HG03135 (cell line): ENCODE results near the gene TRIM69.
A peak's percentile ranks its signal among the peaks of the same experiment; 100 is the strongest.
"Not testable (repeated sequence)": the region's sequence is repeated elsewhere in the genome, so short reads cannot be mapped to it uniquely, and the experiment has no call there.

Experiments used
- ATAC-seq: cut with Tn5 transposase; IDR thresholded peaks from one replicate; pipeline ENCODE4 v1.9.1; 2021; ENCODE audit warnings: mild to moderate bottlenecking, moderate library complexity; ENCODE audit not compliant: unreplicated experiment

The TRIM69 gene

DNA sequence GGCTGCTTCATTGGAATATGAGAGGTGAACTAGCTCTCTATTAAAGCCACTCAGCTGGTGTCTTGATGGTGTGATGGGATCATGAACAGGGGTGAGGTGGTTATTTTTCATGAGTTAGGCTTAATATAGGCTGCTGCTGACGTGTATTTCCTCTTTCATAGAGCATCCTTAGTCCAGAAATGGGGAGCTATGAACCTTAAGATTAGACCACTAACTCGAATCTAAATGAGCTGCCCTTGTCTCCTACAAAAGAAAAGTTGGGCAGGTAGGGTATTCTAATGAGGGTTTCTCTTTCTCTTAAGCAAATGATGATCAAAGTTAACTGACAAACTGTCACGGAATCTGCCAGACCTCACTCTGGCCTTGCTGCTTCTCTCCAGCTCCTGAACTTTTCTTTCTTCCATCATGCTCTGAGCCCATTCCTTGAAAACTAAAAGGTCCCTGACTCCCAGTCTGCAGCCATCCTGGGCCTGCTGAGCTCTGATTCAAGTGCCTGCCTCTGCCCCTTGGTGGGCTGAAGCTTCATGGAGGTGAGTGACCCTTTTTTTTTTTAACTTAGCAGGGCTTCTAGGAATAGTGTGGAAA lies at the start of gene TRIM69:
TRIM69 (plus strand) TSS at position 348 of the 585 bp plus-strand sequence; CDS start at position 525, 177 bp downstream.
- ATAC-seq = peak; percentile 40

- ATAC-seq = not testable (repeated sequence)
Measured at GRCh38 chr15:44689318-44689717, 47.0 kb upstream of the TRIM69 start.

GRCh38 chr15:44690245-44690644 lies 46.1 kb upstream of the TRIM69 start:
- not testable (repeated sequence) for ATAC-seq

- ATAC-seq = no peak
Measured at GRCh38 chr15:44692659-44693058, 43.7 kb upstream of the TRIM69 start.

GRCh38 chr15:44694416-44694815 lies 41.9 kb upstream of the TRIM69 start:
- ATAC-seq = no peak

DNA sequence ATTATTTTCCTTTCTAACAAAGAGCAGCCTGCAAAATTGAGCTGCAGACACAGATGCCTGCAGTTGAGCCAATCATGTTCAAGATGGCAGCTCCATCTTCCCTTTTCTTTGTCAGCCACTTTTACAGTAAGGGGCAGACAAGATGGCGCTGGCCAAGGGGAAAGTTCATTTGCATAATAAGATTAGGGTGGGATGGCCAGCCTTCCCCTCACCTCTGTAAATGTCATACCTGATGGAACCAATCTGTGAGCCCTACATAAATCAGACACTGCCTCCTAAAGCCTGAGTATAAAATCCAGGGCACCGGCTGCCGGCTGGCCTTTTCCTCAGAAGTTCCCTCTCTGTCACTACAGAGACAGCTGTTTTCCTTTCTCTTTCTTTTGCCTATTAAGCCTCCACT lies 41.0 kb upstream of the TRIM69 start:
- ATAC-seq = no peak

DNA sequence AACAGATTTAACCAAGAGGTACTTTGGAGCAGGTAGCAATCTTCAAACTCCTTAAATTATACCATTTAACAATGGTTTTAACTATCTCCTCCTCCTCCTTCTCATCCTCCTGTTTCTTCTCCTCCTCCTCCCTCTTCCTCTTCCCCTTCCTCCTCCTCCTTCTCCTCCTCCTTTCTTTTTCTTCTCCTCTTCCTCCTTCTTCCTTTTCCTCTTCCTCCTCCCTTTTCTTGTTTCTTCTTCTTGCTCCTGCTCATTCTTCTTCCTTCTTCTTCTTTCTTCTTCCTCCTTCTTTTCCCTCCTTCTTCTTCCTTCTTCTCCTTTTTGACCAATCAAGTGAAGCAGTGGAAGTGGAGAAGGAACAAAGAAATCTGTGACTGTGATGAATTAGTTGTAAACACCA lies 39.3 kb upstream of the TRIM69 start:
- ATAC-seq = no peak

GRCh38 chr15:44698641-44699040 lies 37.7 kb upstream of the TRIM69 start:
- ATAC-seq = no peak

DNA sequence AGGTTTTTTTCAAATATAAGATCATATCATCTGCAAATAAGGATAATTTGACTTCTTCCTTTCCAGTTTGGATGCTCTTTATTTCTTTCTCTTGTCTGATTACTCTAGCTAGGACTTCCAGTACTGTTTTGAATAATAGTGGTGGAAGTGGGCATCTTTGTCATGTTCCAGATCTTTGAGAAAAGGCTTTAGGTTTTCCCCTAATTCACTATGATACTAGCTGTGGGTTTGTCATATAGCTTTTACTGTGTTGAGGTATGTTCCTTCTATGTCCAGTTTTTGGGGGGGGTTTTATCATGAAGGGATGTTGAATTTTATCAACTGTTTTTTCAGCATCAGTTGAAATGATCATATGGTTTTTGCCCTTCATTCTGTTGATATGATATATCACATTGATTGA lies 35.7 kb upstream of the TRIM69 start:
- ATAC-seq = not testable (repeated sequence)

DNA sequence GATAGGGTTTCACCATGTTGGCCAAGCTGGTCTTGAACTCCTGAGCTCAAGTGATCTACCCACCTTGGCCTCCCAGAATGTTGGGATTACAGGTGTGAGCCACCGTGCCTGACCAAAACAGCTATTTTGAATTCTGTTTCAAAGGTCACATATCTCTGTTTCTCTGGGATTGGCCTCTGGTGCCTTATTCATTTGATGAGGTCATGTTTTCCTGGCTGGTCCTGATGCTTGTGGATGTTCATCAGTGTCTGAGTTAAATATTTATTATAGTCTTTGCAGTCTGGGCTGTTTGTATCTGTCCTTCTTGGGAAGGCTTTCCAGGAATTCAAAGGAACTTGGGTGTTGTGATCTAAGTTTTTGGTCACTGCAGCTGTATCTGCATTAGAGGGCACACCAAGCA lies 30.3 kb upstream of the TRIM69 start:
- ATAC-seq = no peak

GRCh38 chr15:44706401-44706800 lies 29.9 kb upstream of the TRIM69 start:
- no peak for ATAC-seq

- no peak for ATAC-seq
Measured at GRCh38 chr15:44706946-44707636, 29.2 kb upstream of the TRIM69 start.

DNA sequence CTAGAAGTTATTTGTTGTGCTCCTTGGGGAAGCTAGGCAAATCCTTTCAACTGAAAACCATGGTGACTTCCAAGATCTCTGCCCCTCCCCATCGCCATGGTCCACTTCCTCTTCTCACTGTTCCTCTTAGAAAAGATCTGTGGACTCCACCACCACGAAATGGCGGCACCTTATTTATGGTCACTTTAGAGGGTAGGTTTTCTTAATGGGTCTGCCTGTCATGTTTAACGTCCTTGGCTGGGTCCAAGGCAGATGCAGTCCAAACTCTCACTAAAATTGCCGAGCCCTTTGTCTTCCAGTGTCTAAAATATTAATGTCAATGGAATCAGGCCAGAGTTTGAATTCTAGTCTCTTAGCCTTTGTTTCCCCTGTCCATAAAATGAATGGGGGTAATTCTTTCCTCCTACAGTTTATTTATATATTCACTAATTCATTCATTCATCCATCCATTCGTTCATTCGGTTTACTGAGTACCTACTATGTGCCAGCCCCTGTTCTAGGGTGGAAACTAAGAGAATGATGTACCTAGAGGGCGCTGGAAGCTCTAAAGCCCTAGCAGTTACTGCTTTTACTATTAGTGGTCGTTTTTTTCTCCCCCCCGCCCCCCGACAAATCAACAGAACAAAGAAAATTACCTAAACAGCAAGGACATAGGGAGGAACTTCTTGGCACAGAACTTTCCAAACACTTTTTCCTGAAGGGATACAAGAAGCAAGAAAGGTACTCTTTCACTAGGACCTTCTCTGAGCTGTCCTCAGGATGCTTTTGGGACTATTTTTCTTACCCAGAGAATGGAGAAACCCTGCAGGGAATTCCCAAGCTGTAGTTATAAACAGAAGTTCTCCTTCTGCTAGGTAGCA lies 25.9 kb upstream of the TRIM69 start:
- no peak for ATAC-seq

DNA sequence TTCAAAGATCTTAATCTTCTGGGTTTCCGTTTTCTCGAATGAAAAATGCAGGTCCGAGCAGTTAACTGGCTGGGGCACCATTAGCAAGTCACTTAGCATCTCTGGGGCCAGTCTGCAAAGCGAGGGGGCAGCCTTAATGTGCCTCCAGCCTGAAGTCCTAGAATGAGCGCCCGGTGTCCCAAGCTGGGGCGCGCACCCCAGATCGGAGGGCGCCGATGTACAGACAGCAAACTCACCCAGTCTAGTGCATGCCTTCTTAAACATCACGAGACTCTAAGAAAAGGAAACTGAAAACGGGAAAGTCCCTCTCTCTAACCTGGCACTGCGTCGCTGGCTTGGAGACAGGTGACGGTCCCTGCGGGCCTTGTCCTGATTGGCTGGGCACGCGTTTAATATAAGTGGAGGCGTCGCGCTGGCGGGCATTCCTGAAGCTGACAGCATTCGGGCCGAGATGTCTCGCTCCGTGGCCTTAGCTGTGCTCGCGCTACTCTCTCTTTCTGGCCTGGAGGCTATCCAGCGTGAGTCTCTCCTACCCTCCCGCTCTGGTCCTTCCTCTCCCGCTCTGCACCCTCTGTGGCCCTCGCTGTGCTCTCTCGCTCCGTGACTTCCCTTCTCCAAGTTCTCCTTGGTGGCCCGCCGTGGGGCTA lies 25.1 kb upstream of the TRIM69 start, which contains the start of the genes B2M and PATL2:
B2M (plus strand) TSS at position 422 of the 647 bp plus-strand sequence; CDS start at position 452, 30 bp downstream.
PATL2 (minus strand) TSS at position 228 of the 647 bp plus-strand sequence. CDS start 34,833 bp downstream, outside the sequence.
- peak; percentile 84 for ATAC-seq

DNA sequence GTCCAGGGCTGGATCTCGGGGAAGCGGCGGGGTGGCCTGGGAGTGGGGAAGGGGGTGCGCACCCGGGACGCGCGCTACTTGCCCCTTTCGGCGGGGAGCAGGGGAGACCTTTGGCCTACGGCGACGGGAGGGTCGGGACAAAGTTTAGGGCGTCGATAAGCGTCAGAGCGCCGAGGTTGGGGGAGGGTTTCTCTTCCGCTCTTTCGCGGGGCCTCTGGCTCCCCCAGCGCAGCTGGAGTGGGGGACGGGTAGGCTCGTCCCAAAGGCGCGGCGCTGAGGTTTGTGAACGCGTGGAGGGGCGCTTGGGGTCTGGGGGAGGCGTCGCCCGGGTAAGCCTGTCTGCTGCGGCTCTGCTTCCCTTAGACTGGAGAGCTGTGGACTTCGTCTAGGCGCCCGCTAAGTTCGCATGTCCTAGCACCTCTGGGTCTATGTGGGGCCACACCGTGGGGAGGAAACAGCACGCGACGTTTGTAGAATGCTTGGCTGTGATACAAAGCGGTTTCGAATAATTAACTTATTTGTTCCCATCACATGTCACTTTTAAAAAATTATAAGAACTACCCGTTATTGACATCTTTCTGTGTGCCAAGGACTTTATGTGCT lies 24.5 kb upstream of the TRIM69 start:
- no peak for ATAC-seq

DNA sequence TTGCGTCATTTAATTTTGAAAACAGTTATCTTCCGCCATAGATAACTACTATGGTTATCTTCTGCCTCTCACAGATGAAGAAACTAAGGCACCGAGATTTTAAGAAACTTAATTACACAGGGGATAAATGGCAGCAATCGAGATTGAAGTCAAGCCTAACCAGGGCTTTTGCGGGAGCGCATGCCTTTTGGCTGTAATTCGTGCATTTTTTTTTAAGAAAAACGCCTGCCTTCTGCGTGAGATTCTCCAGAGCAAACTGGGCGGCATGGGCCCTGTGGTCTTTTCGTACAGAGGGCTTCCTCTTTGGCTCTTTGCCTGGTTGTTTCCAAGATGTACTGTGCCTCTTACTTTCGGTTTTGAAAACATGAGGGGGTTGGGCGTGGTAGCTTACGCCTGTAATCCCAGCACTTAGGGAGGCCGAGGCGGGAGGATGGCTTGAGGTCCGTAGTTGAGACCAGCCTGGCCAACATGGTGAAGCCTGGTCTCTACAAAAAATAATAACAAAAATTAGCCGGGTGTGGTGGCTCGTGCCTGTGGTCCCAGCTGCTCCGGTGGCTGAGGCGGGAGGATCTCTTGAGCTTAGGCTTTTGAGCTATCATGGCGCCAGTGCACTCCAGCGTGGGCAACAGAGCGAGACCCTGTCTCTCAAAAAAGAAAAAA lies 23.9 kb upstream of the TRIM69 start:
- ATAC-seq = no peak

DNA sequence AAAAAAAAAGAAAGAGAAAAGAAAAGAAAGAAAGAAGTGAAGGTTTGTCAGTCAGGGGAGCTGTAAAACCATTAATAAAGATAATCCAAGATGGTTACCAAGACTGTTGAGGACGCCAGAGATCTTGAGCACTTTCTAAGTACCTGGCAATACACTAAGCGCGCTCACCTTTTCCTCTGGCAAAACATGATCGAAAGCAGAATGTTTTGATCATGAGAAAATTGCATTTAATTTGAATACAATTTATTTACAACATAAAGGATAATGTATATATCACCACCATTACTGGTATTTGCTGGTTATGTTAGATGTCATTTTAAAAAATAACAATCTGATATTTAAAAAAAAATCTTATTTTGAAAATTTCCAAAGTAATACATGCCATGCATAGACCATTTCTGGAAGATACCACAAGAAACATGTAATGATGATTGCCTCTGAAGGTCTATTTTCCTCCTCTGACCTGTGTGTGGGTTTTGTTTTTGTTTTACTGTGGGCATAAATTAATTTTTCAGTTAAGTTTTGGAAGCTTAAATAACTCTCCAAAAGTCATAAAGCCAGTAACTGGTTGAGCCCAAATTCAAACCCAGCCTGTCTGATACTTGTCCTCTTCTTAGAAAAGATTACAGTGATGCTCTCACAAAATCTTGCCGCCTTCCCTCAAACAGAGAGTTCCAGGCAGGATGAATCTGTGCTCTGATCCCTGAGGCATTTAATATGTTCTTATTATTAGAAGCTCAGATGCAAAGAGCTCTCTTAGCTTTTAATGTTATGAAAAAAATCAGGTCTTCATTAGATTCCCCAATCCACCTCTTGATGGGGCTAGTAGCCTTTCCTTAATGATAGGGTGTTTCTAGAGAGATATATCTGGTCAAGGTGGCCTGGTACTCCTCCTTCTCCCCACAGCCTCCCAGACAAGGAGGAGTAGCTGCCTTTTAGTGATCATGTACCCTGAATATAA lies 23.0 kb upstream of the TRIM69 start:
- ATAC-seq = no peak

DNA sequence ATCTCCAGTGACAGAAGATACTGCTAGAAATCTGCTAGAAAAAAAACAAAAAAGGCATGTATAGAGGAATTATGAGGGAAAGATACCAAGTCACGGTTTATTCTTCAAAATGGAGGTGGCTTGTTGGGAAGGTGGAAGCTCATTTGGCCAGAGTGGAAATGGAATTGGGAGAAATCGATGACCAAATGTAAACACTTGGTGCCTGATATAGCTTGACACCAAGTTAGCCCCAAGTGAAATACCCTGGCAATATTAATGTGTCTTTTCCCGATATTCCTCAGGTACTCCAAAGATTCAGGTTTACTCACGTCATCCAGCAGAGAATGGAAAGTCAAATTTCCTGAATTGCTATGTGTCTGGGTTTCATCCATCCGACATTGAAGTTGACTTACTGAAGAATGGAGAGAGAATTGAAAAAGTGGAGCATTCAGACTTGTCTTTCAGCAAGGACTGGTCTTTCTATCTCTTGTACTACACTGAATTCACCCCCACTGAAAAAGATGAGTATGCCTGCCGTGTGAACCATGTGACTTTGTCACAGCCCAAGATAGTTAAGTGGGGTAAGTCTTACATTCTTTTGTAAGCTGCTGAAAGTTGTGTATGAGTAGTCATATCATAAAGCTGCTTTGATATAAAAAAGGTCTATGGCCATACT lies 21.1 kb upstream of the TRIM69 start:
- ATAC-seq = no peak
